MM.1S (cell line): ENCODE data around the gene VAPA.

Experiments
- CTCF ChIP-seq: fragments of 300-600 bp; sonication (generic); IDR thresholded peaks from 2 replicates; pipeline ENCODE4 v1.5.1; 2016; ENCODE audit warnings: antibody characterized with exemption, low read length, mixed read lengths
- EZH2 ChIP-seq: fragments of 300-600 bp; sonication (generic); optimal IDR thresholded peaks from 2 replicates; pipeline ENCODE3; 2017; ENCODE audit warnings: low read depth, mild to moderate bottlenecking, antibody characterized with exemption, low read length, mixed read lengths

DNA sequence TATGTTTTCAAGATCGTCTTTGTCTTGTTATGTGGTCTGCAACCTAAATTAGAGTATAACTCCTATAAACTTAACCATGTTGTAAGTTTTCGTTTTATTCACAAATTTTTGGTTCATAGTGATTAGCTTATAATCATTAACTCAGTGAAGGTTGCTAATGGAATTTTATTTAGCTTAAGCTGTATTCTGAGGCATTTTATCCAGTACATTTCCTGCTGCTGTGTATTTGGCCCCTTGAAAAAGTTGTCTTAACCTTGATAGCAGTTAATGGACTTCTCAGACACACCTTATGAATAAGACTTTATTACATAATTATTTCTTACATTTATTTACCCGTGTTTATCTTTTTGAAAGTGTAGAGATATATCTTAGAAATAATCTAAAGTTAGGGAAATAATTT, 20.5 kb downstream of the VAPA start:
- no peak for TF ChIP-seq CTCF
- TF ChIP-seq EZH2: no peak
